ENCODE measurements around the gene SMG1.

DNA sequence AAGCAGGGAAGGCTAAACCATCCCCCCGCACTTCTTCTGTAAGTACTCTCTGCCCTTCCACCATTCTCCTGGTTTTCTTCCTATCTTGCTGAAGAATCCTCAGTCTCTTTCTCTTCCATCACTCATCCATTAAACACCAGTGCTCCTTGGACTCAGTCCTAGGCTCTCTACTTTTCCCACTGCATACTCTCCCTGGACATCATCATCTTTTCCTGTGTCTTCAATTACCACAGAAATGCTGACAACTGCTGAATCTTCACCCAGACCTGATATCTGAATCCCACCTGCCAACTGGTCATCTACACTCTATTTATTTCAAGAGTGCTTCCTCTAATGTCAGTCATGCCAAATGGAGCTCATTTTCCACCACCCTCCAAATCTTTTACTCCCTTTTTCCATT is 71.0 kb downstream of the SMG1 start:
- TF ChIP-seq POLR2A (IDR thresholded peaks at IDR 0.05) = no peak
- TF ChIP-seq, protein P1, sequence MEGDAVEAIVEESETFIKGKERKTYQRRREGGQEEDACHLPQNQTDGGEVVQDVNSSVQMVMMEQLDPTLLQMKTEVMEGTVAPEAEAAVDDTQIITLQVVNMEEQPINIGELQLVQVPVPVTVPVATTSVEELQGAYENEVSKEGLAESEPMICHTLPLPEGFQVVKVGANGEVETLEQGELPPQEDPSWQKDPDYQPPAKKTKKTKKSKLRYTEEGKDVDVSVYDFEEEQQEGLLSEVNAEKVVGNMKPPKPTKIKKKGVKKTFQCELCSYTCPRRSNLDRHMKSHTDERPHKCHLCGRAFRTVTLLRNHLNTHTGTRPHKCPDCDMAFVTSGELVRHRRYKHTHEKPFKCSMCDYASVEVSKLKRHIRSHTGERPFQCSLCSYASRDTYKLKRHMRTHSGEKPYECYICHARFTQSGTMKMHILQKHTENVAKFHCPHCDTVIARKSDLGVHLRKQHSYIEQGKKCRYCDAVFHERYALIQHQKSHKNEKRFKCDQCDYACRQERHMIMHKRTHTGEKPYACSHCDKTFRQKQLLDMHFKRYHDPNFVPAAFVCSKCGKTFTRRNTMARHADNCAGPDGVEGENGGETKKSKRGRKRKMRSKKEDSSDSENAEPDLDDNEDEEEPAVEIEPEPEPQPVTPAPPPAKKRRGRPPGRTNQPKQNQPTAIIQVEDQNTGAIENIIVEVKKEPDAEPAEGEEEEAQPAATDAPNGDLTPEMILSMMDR (IDR thresholded peaks at IDR 0.05) = no peak

Measured in uterus (tissue), 2 donors.